ENCODE measurements around the gene PSMD6. TPM values are rescaled to one million over a fixed set of nuclear protein-coding genes. Genes with fewer than 3 reads are reported as not detected.

The PSMD6 gene
- total and polyA plus RNA-seq, 10 of the 15 experiments (the other 5 are each of a cell fraction or from before 2014, with no cell fraction given): 68.7 to 199 (median 106) TPM

DNA sequence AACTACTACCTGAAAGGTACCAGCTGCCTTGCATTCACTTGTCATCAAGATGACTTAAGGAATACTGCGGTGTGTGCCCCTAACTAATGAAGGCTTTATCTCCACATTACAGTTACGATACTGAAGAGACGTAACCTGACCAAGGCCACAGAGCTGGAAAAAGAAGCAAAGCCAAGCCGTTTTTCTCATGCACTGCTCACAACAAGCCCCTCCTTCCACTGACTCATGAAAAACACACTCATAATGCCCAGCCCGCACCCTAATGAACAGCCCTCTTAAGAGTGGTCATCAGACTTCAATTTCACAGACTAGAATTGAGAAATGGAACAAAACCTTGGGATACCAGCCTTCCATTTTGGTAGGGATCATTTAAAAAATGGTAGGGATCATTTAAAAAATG is 11.6 kb downstream of the PSMD6 start (continued):
- TF ChIP-seq EZH2 (IDR thresholded peaks at IDR 0.05; ENCODE audit: borderline replicate concordance, control insufficient read depth, low read depth, low read length) (no peak), HDGF (IDR thresholded peaks at IDR 0.05) (no peak), ASH2L (IDR thresholded peaks at IDR 0.05; ENCODE audit: borderline replicate concordance, low read depth) (no peak), MEF2A (IDR thresholded peaks at IDR 0.05; ENCODE audit: insufficient read depth, low read depth, low read length) (no peak), SMAD1 (IDR thresholded peaks at IDR 0.05; ENCODE audit: low read depth, partially characterized antibody) (no peak)

DNA sequence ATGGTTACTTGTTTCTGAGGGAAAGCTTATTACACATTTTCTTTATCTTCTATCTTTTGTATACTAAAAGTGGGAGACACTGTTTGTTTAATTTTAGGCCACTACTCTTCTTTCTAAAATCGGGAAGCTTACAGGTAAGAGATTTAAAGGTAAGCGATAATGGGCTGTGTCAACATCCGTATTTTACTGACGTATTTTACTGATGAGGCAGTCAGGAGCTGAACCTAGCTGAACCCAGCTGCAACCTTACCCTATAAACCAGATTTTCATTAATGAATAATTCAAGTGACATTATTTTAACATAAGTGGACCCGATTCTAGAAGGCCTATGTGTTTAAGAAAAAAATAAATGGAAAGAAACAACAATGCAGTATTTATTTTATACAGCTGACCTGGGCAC is 13.1 kb downstream of the PSMD6 start:
- Histone ChIP-seq H3K36me3 (ENCODE audit: control insufficient read depth in 2 of 2, insufficient read depth in 2 of 2, low read length in 1 of 2) (peaks cover 12 to 47% of the 10 kb centered on the region in 2 experiments), H3K9ac (ENCODE audit: control insufficient read depth, insufficient read depth, low read length) (no peak overlapping the region), H3K9me3 (replicated peaks; ENCODE audit: control insufficient read depth, insufficient read depth, low read length) (no peaks in the 10 kb centered on the region), H3K4me1 (ENCODE audit: control insufficient read depth, insufficient read depth, low read length) (peaks cover 6% of the 10 kb centered on the region), H3K4me2 (ENCODE audit: control insufficient read depth, insufficient read depth) (no peak overlapping the region), H3K4me3 (no peak overlapping the region), H3K79me2 (ENCODE audit: control insufficient read depth, insufficient read depth, low read length) (no peaks in the 10 kb centered on the region), H3K27me3 (replicated peaks in 1 of 2; ENCODE audit: control insufficient read depth in 2 of 2, insufficient read depth in 2 of 2, low read length in 1 of 2) (no peaks in the 10 kb centered on the region), H3K27ac (ENCODE audit: control insufficient read depth, insufficient read depth) (no peak overlapping the region), H4K20me1 (ENCODE audit: control insufficient read depth, insufficient read depth) (no peaks in the 10 kb centered on the region), H2AFZ (ENCODE audit: control insufficient read depth, low read depth, low read length) (no peak overlapping the region)
- no peak for DNase-seq (ENCODE audit: low read depth, low spot score)
- no peak for ATAC-seq
- SMC1A ChIA-PET (ENCODE audit: uncharacterized antibody, unreplicated experiment): interaction anchor here (1.1 kb wide), 1 partner anchor 445 kb away, joined by 3 read pairs; no protein-coding TSS in a partner anchor
- no TSS peak for BruUV-seq (replicated peaks)
- no peak for FAIRE-seq
- no peak for TF ChIP-seq FOXK2 (IDR thresholded peaks at IDR 0.05)
- TF ChIP-seq SP1 (IDR thresholded peaks at IDR 0.05; ENCODE audit: low read depth, low read length): no peak
- TF ChIP-seq YY1 (IDR thresholded peaks at IDR 0.05; ENCODE audit: low read depth, low read length): no peak
- no peak for TF ChIP-seq GABPA (IDR thresholded peaks at IDR 0.05; ENCODE audit: low read depth)
- no peak for TF ChIP-seq NFIC (IDR thresholded peaks at IDR 0.05; ENCODE audit: low read depth, low read length)
- TF ChIP-seq CHD2 (IDR thresholded peaks at IDR 0.05; ENCODE audit: borderline replicate concordance, low read depth, low read length): no peak
- TF ChIP-seq, protein P1, sequence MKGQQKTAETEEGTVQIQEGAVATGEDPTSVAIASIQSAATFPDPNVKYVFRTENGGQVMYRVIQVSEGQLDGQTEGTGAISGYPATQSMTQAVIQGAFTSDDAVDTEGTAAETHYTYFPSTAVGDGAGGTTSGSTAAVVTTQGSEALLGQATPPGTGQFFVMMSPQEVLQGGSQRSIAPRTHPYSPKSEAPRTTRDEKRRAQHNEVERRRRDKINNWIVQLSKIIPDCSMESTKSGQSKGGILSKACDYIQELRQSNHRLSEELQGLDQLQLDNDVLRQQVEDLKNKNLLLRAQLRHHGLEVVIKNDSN (IDR thresholded peaks at IDR 0.05; ENCODE audit: borderline replicate concordance, extremely low read length, insufficient read depth, low read depth, low read length): no peak
- no peak for TF ChIP-seq BACH1 (IDR thresholded peaks at IDR 0.05; ENCODE audit: borderline replicate concordance)
- no peak for TF ChIP-seq ATF7 (IDR thresholded peaks at IDR 0.05; ENCODE audit: low read depth)
- TF ChIP-seq WRNIP1 (IDR thresholded peaks at IDR 0.05; ENCODE audit: borderline replicate concordance, low read depth, low read length): no peak
- no peak for TF ChIP-seq RFX5 (IDR thresholded peaks at IDR 0.05; ENCODE audit: low read depth, low read length)
- TF ChIP-seq ZNF217 (IDR thresholded peaks at IDR 0.05): no peak
- intact Hi-C loops (cut with micrococcal nuclease; ENCODE audit: unreplicated experiment) (no loop called here), in situ Hi-C loops (cut with MboI) (no loop called here)
- RAD21 ChIA-PET (ENCODE audit: unreplicated experiment): interaction anchor here (1.4 kb wide), 1 partner anchor 13 kb away, joined by 5 read pairs; the partner anchor contains the start of gene PSMD6
- 96% methylated on average over 5 of the region's 5 CpGs for WGBS (ENCODE audit: insufficient coverage, insufficient replicate concordance, low lambda C conversion rate, missing lambda C conversion rate)
- CTCF ChIA-PET: interaction anchor here (0.8 to 4.5 kb wide), 8 partner anchors 11 to 110 kb away, joined by 3 to 36 read pairs (median 6); partner anchors contain the start of gene PSMD6
- POLR2A ChIA-PET: no interaction called here
